ENCODE measurements around the gene NPL. TPM values are rescaled to one million over a fixed set of nuclear protein-coding genes. Genes with fewer than 3 reads are reported as not detected.

Gene NPL
- 3.1 TPM for polyA plus RNA-seq (2013, experiment 1 of 4)
- 6.2 TPM for polyA plus RNA-seq (2013, experiment 2 of 4)
- 3.0 TPM for polyA plus RNA-seq (2013, experiment 3 of 4)
- polyA plus RNA-seq (2013, experiment 4 of 4) = 3.1 TPM

- no peaks in the 10 kb centered on the region for H3K9me3 ChIP-seq (ENCODE audit: control insufficient read depth, low read length)
- no peaks in the 10 kb centered on the region for H3K36me3 ChIP-seq (ENCODE audit: control insufficient read depth, insufficient read depth, low read length)
- peak within 1 kb of the TSS; percentile 55 for H3K4me3 ChIP-seq (ENCODE audit: insufficient read depth, low read depth, low read length)
- no peak within 1 kb of the TSS for H3K27ac ChIP-seq (ENCODE audit: insufficient read depth, low read depth, low read length, poor library complexity, severe bottlenecking)
- 1 to 2% methylated on average over 93 of the region's 93 CpGs for WGBS, 2 experiments
- H3K4me1 ChIP-seq (ENCODE audit: control insufficient read depth, insufficient read depth, low read length) = no peaks in the 10 kb centered on the region
- peaks cover 45% of the 10 kb centered on the region for H3K27me3 ChIP-seq (ENCODE audit: control insufficient read depth, insufficient read depth, low read length, poor library complexity, severe bottlenecking)
These were observed at the start of gene NPL for GRCh38 chr1:182789138-182790076. TSS of gene NPL (plus strand) at chr1:182789773. CDS start at chr1:182794372, 4,599 bp downstream.

- WGBS, 2 experiments = 67 to 91% methylated on average over 1 of the region's 1 CpG
- Histone ChIP-seq H3K27ac (ENCODE audit: insufficient read depth, low read depth, low read length, poor library complexity, severe bottlenecking) (no peak overlapping the region), H3K36me3 (ENCODE audit: control insufficient read depth, insufficient read depth, low read length) (no peaks in the 10 kb centered on the region), H3K9me3 (ENCODE audit: control insufficient read depth, low read length) (no peaks in the 10 kb centered on the region), H3K4me3 (ENCODE audit: insufficient read depth, low read depth, low read length) (no peak overlapping the region), H3K27me3 (ENCODE audit: control insufficient read depth, insufficient read depth, low read length, poor library complexity, severe bottlenecking) (no peaks in the 10 kb centered on the region), H3K4me1 (ENCODE audit: control insufficient read depth, insufficient read depth, low read length) (no peaks in the 10 kb centered on the region)
These were observed 49.5 kb upstream of the NPL start for GRCh38 chr1:182740120-182740519.

- Histone ChIP-seq H3K27me3 (ENCODE audit: control insufficient read depth, insufficient read depth, low read length, poor library complexity, severe bottlenecking) (no peaks in the 10 kb centered on the region), H3K27ac (ENCODE audit: insufficient read depth, low read depth, low read length, poor library complexity, severe bottlenecking) (no peak overlapping the region), H3K36me3 (ENCODE audit: control insufficient read depth, insufficient read depth, low read length) (no peaks in the 10 kb centered on the region), H3K4me1 (ENCODE audit: control insufficient read depth, insufficient read depth, low read length) (no peaks in the 10 kb centered on the region), H3K4me3 (ENCODE audit: insufficient read depth, low read depth, low read length) (no peak overlapping the region), H3K9me3 (ENCODE audit: control insufficient read depth, low read length) (no peaks in the 10 kb centered on the region)
- 95 to 100% methylated on average over 1 of the region's 1 CpG for WGBS, 2 experiments
These were observed 46.8 kb upstream of the NPL start for GRCh38 chr1:182742780-182743179.

- H3K9me3 ChIP-seq (ENCODE audit: control insufficient read depth, low read length) = no peaks in the 10 kb centered on the region
- H3K36me3 ChIP-seq (ENCODE audit: control insufficient read depth, insufficient read depth, low read length) = no peaks in the 10 kb centered on the region
- H3K27ac ChIP-seq (ENCODE audit: insufficient read depth, low read depth, low read length, poor library complexity, severe bottlenecking) = no peak overlapping the region
- H3K4me1 ChIP-seq (ENCODE audit: control insufficient read depth, insufficient read depth, low read length) = no peaks in the 10 kb centered on the region
- 89 to 91% methylated on average over 14 of the region's 14 CpGs for WGBS, 2 experiments
- H3K4me3 ChIP-seq (ENCODE audit: insufficient read depth, low read depth, low read length) = no peak overlapping the region
- H3K27me3 ChIP-seq (ENCODE audit: control insufficient read depth, insufficient read depth, low read length, poor library complexity, severe bottlenecking) = no peaks in the 10 kb centered on the region
These were observed 37.2 kb upstream of the NPL start for GRCh38 chr1:182752077-182752988.

GRCh38 chr1:182754087-182754486 is 35.5 kb upstream of the NPL start:
- Histone ChIP-seq H3K36me3 (ENCODE audit: control insufficient read depth, insufficient read depth, low read length) (no peaks in the 10 kb centered on the region), H3K4me3 (ENCODE audit: insufficient read depth, low read depth, low read length) (no peak overlapping the region), H3K9me3 (ENCODE audit: control insufficient read depth, low read length) (no peaks in the 10 kb centered on the region), H3K27ac (ENCODE audit: insufficient read depth, low read depth, low read length, poor library complexity, severe bottlenecking) (no peak overlapping the region), H3K4me1 (ENCODE audit: control insufficient read depth, insufficient read depth, low read length) (no peaks in the 10 kb centered on the region), H3K27me3 (ENCODE audit: control insufficient read depth, insufficient read depth, low read length, poor library complexity, severe bottlenecking) (no peaks in the 10 kb centered on the region)
- WGBS, 2 experiments = 85 to 86% methylated on average over 7 of the region's 7 CpGs

- H3K9me3 ChIP-seq (ENCODE audit: control insufficient read depth, low read length) = no peaks in the 10 kb centered on the region
- no peaks in the 10 kb centered on the region for H3K27me3 ChIP-seq (ENCODE audit: control insufficient read depth, insufficient read depth, low read length, poor library complexity, severe bottlenecking)
- no peaks in the 10 kb centered on the region for H3K36me3 ChIP-seq (ENCODE audit: control insufficient read depth, insufficient read depth, low read length)
- H3K4me3 ChIP-seq (ENCODE audit: insufficient read depth, low read depth, low read length) = no peak overlapping the region
- no peaks in the 10 kb centered on the region for H3K4me1 ChIP-seq (ENCODE audit: control insufficient read depth, insufficient read depth, low read length)
- H3K27ac ChIP-seq (ENCODE audit: insufficient read depth, low read depth, low read length, poor library complexity, severe bottlenecking) = no peak overlapping the region
- WGBS, 2 experiments = 81 to 86% methylated on average over 4 of the region's 4 CpGs
These were observed 34.8 kb upstream of the NPL start for GRCh38 chr1:182754543-182755314.

GRCh38 chr1:182755632-182756031 is 33.9 kb upstream of the NPL start:
- Histone ChIP-seq H3K36me3 (ENCODE audit: control insufficient read depth, insufficient read depth, low read length) (no peaks in the 10 kb centered on the region), H3K4me1 (ENCODE audit: control insufficient read depth, insufficient read depth, low read length) (no peaks in the 10 kb centered on the region)

GRCh38 chr1:182756423-182756822 is 33.1 kb upstream of the NPL start:
- no peaks in the 10 kb centered on the region for H3K9me3 ChIP-seq (ENCODE audit: control insufficient read depth, low read length)

More at GRCh38 chr1:182755632-182756031, 33.9 kb upstream of the NPL start:
- Histone ChIP-seq H3K27ac (ENCODE audit: insufficient read depth, low read depth, low read length, poor library complexity, severe bottlenecking) (no peak overlapping the region), H3K4me3 (ENCODE audit: insufficient read depth, low read depth, low read length) (no peak overlapping the region), H3K27me3 (ENCODE audit: control insufficient read depth, insufficient read depth, low read length, poor library complexity, severe bottlenecking) (no peaks in the 10 kb centered on the region), H3K9me3 (ENCODE audit: control insufficient read depth, low read length) (no peaks in the 10 kb centered on the region)

GRCh38 chr1:182761396-182762395 is 27.9 kb upstream of the NPL start:
- Histone ChIP-seq H3K4me1 (ENCODE audit: control insufficient read depth, insufficient read depth, low read length) (no peaks in the 10 kb centered on the region), H3K27me3 (ENCODE audit: control insufficient read depth, insufficient read depth, low read length, poor library complexity, severe bottlenecking) (no peaks in the 10 kb centered on the region), H3K9me3 (ENCODE audit: control insufficient read depth, low read length) (no peaks in the 10 kb centered on the region), H3K4me3 (ENCODE audit: insufficient read depth, low read depth, low read length) (no peak overlapping the region), H3K27ac (ENCODE audit: insufficient read depth, low read depth, low read length, poor library complexity, severe bottlenecking) (no peak overlapping the region), H3K36me3 (ENCODE audit: control insufficient read depth, insufficient read depth, low read length) (no peaks in the 10 kb centered on the region)
- WGBS, 2 experiments = 94% methylated on average over 4 of the region's 4 CpGs

More at GRCh38 chr1:182756423-182756822, 33.1 kb upstream of the NPL start:
- Histone ChIP-seq H3K4me1 (ENCODE audit: control insufficient read depth, insufficient read depth, low read length) (no peaks in the 10 kb centered on the region), H3K36me3 (ENCODE audit: control insufficient read depth, insufficient read depth, low read length) (no peaks in the 10 kb centered on the region), H3K4me3 (ENCODE audit: insufficient read depth, low read depth, low read length) (no peak overlapping the region), H3K27ac (ENCODE audit: insufficient read depth, low read depth, low read length, poor library complexity, severe bottlenecking) (no peak overlapping the region), H3K27me3 (ENCODE audit: control insufficient read depth, insufficient read depth, low read length, poor library complexity, severe bottlenecking) (no peaks in the 10 kb centered on the region)
